Mesendoderm (in vitro differentiated cells): ENCODE measurements around the gene MTMR4.

Experiments
- DNase-seq: peaks from one replicate; pipeline ENCODE4 v3.0.0; 2013
- H2AK5ac ChIP-seq: 2 replicates; pipeline ENCODE4 v1.6.1; 2013; ENCODE audit warnings: low read length, inconsistent platforms
- H2BK120ac ChIP-seq: 2 replicates; pipeline ENCODE4 v1.6.1; 2013; ENCODE audit warnings: low read depth, mild to moderate bottlenecking, low read length, moderate library complexity, mixed read lengths
- H2BK15ac ChIP-seq: replicated peaks from 2 replicates; pipeline ENCODE4 v1.6.1; 2013; ENCODE audit warnings: low read depth, mild to moderate bottlenecking, moderate library complexity
- H2BK5ac ChIP-seq: 2 replicates; pipeline ENCODE4 v1.6.1; 2013; ENCODE audit warnings: low read length, inconsistent platforms
- H3K18ac ChIP-seq: 2 replicates; pipeline ENCODE4 v1.6.1; 2013; ENCODE audit warnings: mild to moderate bottlenecking, low read length, mixed read lengths
- H3K23ac ChIP-seq: one replicate; pipeline ENCODE4 v1.6.1; 2013; ENCODE audit warnings: low read length
- H3K27ac ChIP-seq: 2 replicates; pipeline ENCODE4 v1.5.1; 2013; ENCODE audit warnings: low read depth, mild to moderate bottlenecking, inconsistent platforms, low read length, moderate library complexity
- H3K27me3 ChIP-seq: 2 replicates; pipeline ENCODE4 v1.6.1; 2013; ENCODE audit warnings: low read length, control low read depth, mild to moderate bottlenecking, inconsistent platforms; ENCODE audit not compliant: insufficient read depth, poor library complexity
- H3K36me3 ChIP-seq: 2 replicates; pipeline ENCODE4 v1.6.1; 2013; ENCODE audit warnings: low read length, inconsistent platforms; ENCODE audit not compliant: control insufficient read depth, insufficient read depth
- H3K4ac ChIP-seq: one replicate; pipeline ENCODE4 v1.6.1; 2013; ENCODE audit warnings: low read depth, mild to moderate bottlenecking, low read length, moderate library complexity
- H3K4me1 ChIP-seq: 2 replicates; pipeline ENCODE4 v1.6.1; 2013; ENCODE audit warnings: low read depth, low read length, inconsistent platforms; ENCODE audit not compliant: control insufficient read depth
- H3K4me2 ChIP-seq: 2 replicates; pipeline ENCODE4 v1.6.1; 2013; ENCODE audit warnings: low read length
- H3K4me3 ChIP-seq: 2 replicates; pipeline ENCODE4 v1.5.1; 2013; ENCODE audit warnings: mild to moderate bottlenecking, low read length
- H3K56ac ChIP-seq: one replicate; pipeline ENCODE4 v1.6.1; 2013; ENCODE audit warnings: low read length
- H3K79me1 ChIP-seq: 2 replicates; pipeline ENCODE4 v1.6.1; 2013; ENCODE audit warnings: low read length, inconsistent platforms
- H3K79me2 ChIP-seq: 2 replicates; pipeline ENCODE4 v1.6.1; 2013; ENCODE audit warnings: mild to moderate bottlenecking, low read length; ENCODE audit not compliant: control insufficient read depth, insufficient read depth
- H3K9ac ChIP-seq: 2 replicates; pipeline ENCODE4 v1.6.1; 2013; ENCODE audit warnings: low read length, inconsistent platforms
- H4K5ac ChIP-seq: one replicate; pipeline ENCODE4 v1.6.1; 2013; ENCODE audit warnings: low read length
- H4K8ac ChIP-seq: one replicate; pipeline ENCODE4 v1.6.1; 2013; ENCODE audit warnings: low read depth, mild to moderate bottlenecking, control low read depth, low read length, moderate library complexity
- WGBS: extraction: QIAGEN DNeasy Blood & Tissue Kit; methylation state at CpG from one replicate; pipeline ENCODE4 v1.1.7; 2013; ENCODE audit warnings: low lambda C conversion rate, missing lambda C conversion rate; ENCODE audit not compliant: insufficient coverage; ENCODE audit errors: extremely low coverage; 5-methylcytosine and 5-hydroxymethylcytosine counted together

Gene MTMR4

DNA sequence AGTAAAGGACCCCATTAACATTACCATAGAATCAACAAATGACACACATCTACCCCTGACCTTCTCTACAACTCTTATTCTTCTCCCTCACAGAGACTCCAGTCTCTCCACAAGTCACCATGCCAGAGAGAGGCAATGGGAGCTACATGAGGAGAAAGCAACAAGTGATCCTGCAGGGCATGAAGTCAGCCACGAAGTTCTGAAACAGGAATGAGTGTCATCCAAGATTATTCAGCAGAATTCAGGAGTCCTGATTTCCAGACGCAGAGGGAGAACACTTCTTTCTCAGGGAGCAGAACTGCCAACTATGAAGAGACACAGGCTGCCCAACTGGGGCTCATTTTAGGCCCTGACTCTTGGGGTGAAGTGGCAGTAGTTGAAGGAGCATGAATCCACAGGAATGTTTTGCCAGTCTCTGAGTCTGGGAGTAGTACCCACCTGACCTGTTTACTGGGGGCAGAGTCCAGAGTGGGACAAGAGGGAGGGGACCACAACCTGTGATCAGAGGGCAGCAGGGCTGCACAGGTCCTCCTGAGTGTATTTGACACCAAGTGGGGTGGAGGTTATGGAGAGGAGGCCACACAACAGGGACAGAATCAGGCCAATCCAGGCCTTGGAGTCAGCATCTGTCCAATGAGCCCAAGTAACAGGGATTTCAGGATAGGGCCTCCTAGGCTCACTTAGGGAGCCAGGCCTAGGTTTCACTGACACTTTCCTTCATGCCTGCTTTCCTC lies 2.4 kb upstream of the MTMR4 start:
- Histone ChIP-seq H2BK120ac (no peak overlapping the region), H3K4me3 (peak overlapping the region; percentile 83), H3K27ac (no peak overlapping the region), H3K18ac (no peak overlapping the region), H3K79me1 (peaks cover 13% of the 10 kb centered on the region), H3K4me1 (peaks cover 4% of the 10 kb centered on the region), H3K23ac (no peak overlapping the region), H3K4me2 (peak overlapping the region; percentile 96), H3K27me3 (no peaks in the 10 kb centered on the region), H2BK15ac (no peak overlapping the region), H3K9ac (peak overlapping the region; percentile 94), H3K56ac (peak overlapping the region; percentile 94), H3K79me2 (peaks cover 2% of the 10 kb centered on the region), H3K4ac (no peak overlapping the region), H3K36me3 (no peaks in the 10 kb centered on the region), H2AK5ac (peak overlapping the region; percentile 37), H2BK5ac (no peak overlapping the region), H4K8ac (no peak overlapping the region), H4K5ac (no peak overlapping the region)
- no peak for DNase-seq
- no CpG with 5 or more reads among the region's 2 CpGs for WGBS

DNA sequence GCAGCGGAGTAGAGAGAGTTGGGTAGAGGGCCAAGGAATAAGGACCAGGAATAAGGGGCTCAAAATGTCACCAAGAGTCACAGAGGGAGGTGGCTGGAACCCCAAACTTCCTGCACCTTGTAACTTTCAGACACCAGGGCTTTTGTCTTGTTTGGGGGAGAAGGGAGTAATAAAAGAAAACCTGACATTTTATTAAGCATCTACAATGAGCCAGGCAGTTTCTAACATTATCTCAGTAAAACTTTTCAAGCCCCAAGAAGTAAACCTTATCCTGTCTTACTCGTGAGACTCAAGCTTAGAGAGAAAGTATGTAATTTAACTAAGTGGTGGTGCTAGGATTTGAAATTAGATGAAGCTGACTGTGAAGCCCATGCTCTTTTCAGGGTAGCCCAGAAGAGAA lies 848 bp upstream of the MTMR4 start:
- Histone ChIP-seq H3K23ac (no peak overlapping the region), H3K4me2 (peak overlapping the region; percentile 53), H3K79me1 (peaks cover 13% of the 10 kb centered on the region), H3K27me3 (no peaks in the 10 kb centered on the region), H3K79me2 (peaks cover 2% of the 10 kb centered on the region), H3K18ac (no peak overlapping the region), H2BK5ac (no peak overlapping the region), H2AK5ac (no peak overlapping the region), H3K4me1 (peaks cover 4% of the 10 kb centered on the region), H3K4ac (no peak overlapping the region), H4K8ac (no peak overlapping the region), H3K4me3 (no peak overlapping the region), H2BK15ac (no peak overlapping the region), H3K36me3 (peaks cover 3% of the 10 kb centered on the region), H4K5ac (no peak overlapping the region), H3K56ac (peak overlapping the region; percentile 84), H3K27ac (no peak overlapping the region), H3K9ac (peak overlapping the region; percentile 66), H2BK120ac (no peak overlapping the region)
- DNase-seq: no peak
- no CpG with 5 or more reads among the region's 2 CpGs for WGBS

DNA sequence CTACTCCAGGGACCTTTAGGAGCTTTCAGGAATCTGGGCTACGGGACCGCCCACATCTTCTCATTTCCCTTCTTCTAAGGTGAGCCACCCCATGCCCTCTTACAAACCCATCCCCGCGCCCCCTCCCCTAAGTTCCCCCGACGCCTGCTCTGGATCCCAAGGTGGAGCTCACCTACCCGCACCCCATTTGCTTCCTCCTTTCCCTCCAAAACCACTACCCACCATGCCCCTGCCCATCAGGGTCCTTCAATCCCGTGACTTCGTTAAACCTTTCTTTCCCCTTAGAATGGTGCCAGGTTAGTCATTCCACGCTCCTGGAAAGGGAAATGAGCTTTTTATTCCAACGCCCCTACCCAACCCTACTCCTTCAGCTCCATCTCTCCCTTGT lies 326 bp upstream of the MTMR4 start:
- Histone ChIP-seq H3K36me3 (peaks cover 6% of the 10 kb centered on the region), H2AK5ac (peak overlapping the region; percentile 22), H3K23ac (no peak overlapping the region), H3K4me3 (no peak overlapping the region), H3K4ac (peak overlapping the region; percentile 26), H2BK15ac (no peak overlapping the region), H2BK5ac (no peak overlapping the region), H3K4me1 (peaks cover 4% of the 10 kb centered on the region), H3K9ac (peak overlapping the region; percentile 66), H3K79me1 (peaks cover 13% of the 10 kb centered on the region), H2BK120ac (no peak overlapping the region), H3K27me3 (no peaks in the 10 kb centered on the region), H3K79me2 (peaks cover 2% of the 10 kb centered on the region), H3K56ac (peak overlapping the region; percentile 84), H3K27ac (no peak overlapping the region), H4K5ac (no peak overlapping the region), H3K18ac (no peak overlapping the region), H3K4me2 (peak overlapping the region; percentile 53), H4K8ac (no peak overlapping the region)
- DNase-seq: no peak
- no CpG with 5 or more reads among the region's 11 CpGs for WGBS

DNA sequence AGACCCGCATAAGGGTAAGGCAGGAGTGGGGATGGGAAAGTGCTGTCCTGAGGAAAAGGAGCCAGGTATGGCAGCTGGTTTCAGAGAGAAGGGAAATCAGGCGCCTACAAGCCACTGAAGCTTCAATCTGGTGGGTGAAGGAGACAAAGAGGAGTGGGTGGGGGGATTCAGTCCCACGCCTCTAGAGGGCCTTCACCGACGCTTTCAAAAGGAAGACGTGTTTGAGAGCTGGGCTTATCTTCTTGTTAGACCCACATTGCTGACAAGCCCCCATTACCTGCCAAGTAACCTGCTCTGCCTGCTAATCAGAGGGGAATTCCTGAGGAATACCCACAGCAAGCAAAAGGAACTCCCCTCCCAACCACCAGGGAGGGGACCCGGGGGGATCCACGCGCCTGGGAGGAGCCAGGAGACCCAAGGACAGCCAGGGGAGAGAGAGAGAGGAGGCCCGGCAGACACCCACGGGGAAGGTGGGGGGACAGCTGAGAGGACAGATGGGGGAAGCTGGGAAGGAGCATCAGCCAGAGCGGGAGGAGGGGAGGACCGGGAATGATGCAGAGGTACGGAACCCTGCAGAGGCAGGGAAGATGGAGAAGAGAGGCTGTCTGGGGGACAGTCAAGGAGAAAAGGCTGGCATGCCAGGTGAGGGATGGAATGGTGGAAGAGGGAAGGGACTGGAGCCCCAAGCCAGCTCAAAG lies 1.0 kb downstream of the MTMR4 start:
- H3K23ac ChIP-seq: no peak overlapping the region
- peaks cover 13% of the 10 kb centered on the region for H3K79me1 ChIP-seq
- peaks cover 6% of the 10 kb centered on the region for H3K36me3 ChIP-seq
- H3K4ac ChIP-seq: no peak overlapping the region
- no peak for DNase-seq
- peak overlapping the region; percentile 85 for H3K9ac ChIP-seq
- H2BK15ac ChIP-seq: no peak overlapping the region
- no CpG with 5 or more reads among the region's 14 CpGs for WGBS
- peak overlapping the region; percentile 85 for H3K4me2 ChIP-seq
- no peak overlapping the region for H3K27ac ChIP-seq
- peaks cover 2% of the 10 kb centered on the region for H3K79me2 ChIP-seq
- no peaks in the 10 kb centered on the region for H3K27me3 ChIP-seq
- H3K56ac ChIP-seq: peak overlapping the region; percentile 93
- peak overlapping the region; percentile 82 for H3K4me3 ChIP-seq
- no peak overlapping the region for H4K5ac ChIP-seq
- peaks cover 4% of the 10 kb centered on the region for H3K4me1 ChIP-seq
- no peak overlapping the region for H4K8ac ChIP-seq
- no peak overlapping the region for H2BK120ac ChIP-seq
- H3K18ac ChIP-seq: no peak overlapping the region
- no peak overlapping the region for H2AK5ac ChIP-seq
- H2BK5ac ChIP-seq: no peak overlapping the region

DNA sequence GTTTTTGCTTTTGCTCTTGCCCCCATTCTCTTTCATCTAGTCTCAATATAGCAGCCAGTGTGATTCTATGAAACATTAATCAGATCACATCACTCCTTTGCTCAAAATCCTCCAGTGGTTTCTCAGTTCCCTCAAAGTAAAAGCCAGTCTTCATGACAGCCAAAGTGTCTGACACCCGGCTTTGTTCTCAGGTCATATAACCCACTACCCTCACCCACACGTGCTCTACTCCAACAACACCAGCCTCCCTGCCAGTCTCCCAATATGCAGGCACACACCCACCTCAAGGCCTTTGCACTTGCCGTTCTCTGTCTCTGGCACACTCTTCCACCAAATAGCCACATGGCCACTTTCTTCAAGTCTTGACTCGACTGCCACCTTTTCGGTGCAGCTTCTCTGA lies 4.4 kb downstream of the MTMR4 start:
- H3K23ac ChIP-seq: no peak overlapping the region
- H3K9ac ChIP-seq: no peak overlapping the region
- peaks cover 6% of the 10 kb centered on the region for H3K36me3 ChIP-seq
- H3K79me2 ChIP-seq: peaks cover 2% of the 10 kb centered on the region
- no peak overlapping the region for H2BK120ac ChIP-seq
- H2BK15ac ChIP-seq: no peak overlapping the region
- DNase-seq: no peak
- no CpG with 5 or more reads among the region's 5 CpGs for WGBS
- H2AK5ac ChIP-seq: no peak overlapping the region
- H3K18ac ChIP-seq: no peak overlapping the region
- H4K5ac ChIP-seq: no peak overlapping the region
- no peak overlapping the region for H3K4me3 ChIP-seq
- no peak overlapping the region for H2BK5ac ChIP-seq
- peaks cover 13% of the 10 kb centered on the region for H3K79me1 ChIP-seq
- H3K27ac ChIP-seq: no peak overlapping the region
- H3K4ac ChIP-seq: no peak overlapping the region
- no peak overlapping the region for H4K8ac ChIP-seq
- no peak overlapping the region for H3K56ac ChIP-seq
- peaks cover 3% of the 10 kb centered on the region for H3K4me1 ChIP-seq
- H3K4me2 ChIP-seq: no peak overlapping the region
- no peaks in the 10 kb centered on the region for H3K27me3 ChIP-seq
